Hindlimb muscle (tissue), 1 donor: ENCODE measurements around the gene ZNF608. TPM values are rescaled to one million over a fixed set of nuclear protein-coding genes. Genes with fewer than 3 reads are reported as not detected.

Experiments used
- DNase-seq: peaks from one replicate; pipeline ENCODE4 v3.0.0-alpha.2; 2013
- polyA plus RNA-seq: library from polyadenylated mRNA; unstranded; fragments of 120-200 nt; gene quantifications from one replicate; pipeline ENCODE4 v1.2.1, GENCODE V29; 2013; ENCODE audit not compliant: insufficient read length

Gene ZNF608
- polyA plus RNA-seq, 1 donor, result 25.4 TPM

GRCh38 chr5:124738681-124739633 is 7.5 kb downstream of the ZNF608 start:
- no peak for DNase-seq

- no peak for DNase-seq
Observed at GRCh38 chr5:124737651-124738050, 8.8 kb downstream of the ZNF608 start.

GRCh38 chr5:124736805-124737188 is 9.6 kb downstream of the ZNF608 start:
- no peak for DNase-seq

GRCh38 chr5:124736082-124736804 is 10.2 kb downstream of the ZNF608 start:
- DNase-seq, result no peak

- peak; percentile 61 for DNase-seq
Observed at GRCh38 chr5:124735169-124735858, 11.1 kb downstream of the ZNF608 start.

GRCh38 chr5:124734574-124735168 is 11.8 kb downstream of the ZNF608 start:
- no peak for DNase-seq

GRCh38 chr5:124733329-124733650 is 13.1 kb downstream of the ZNF608 start:
- no peak for DNase-seq

- no peak for DNase-seq
Observed at GRCh38 chr5:124732428-124733328, 13.8 kb downstream of the ZNF608 start.

GRCh38 chr5:124730381-124730780 is 16.1 kb downstream of the ZNF608 start:
- no peak for DNase-seq

- no peak for DNase-seq
Observed at GRCh38 chr5:124729720-124730359, 16.6 kb downstream of the ZNF608 start.

- DNase-seq, result no peak
Observed at GRCh38 chr5:124728968-124729332, 17.5 kb downstream of the ZNF608 start.

- DNase-seq, result no peak
Observed at GRCh38 chr5:124728331-124728967, 18.0 kb downstream of the ZNF608 start.

- DNase-seq, result no peak
Observed at GRCh38 chr5:124726631-124727362, 19.6 kb downstream of the ZNF608 start.

GRCh38 chr5:124725622-124726258 is 20.7 kb downstream of the ZNF608 start:
- DNase-seq, result no peak

GRCh38 chr5:124725040-124725434 is 21.4 kb downstream of the ZNF608 start:
- no peak for DNase-seq

GRCh38 chr5:124724357-124725039 is 21.9 kb downstream of the ZNF608 start:
- no peak for DNase-seq

- DNase-seq, result no peak
Observed at GRCh38 chr5:124721229-124721735, 25.2 kb downstream of the ZNF608 start.

- no peak for DNase-seq
Observed at GRCh38 chr5:124720593-124720992, 25.8 kb downstream of the ZNF608 start.
